HEK293T (cell line): ENCODE data around the gene ASB2.
A peak's percentile ranks its signal among the peaks of the same experiment; 100 is the strongest.

Experiments
- CTCF ChIA-PET: fragments of 350-600 bp; formaldehyde crosslinking; extraction: SDS; loops from one replicate; lab custom pipeline; 2021; ENCODE audit warnings: antibody characterized with exemption, inconsistent platforms; lab: Yijun Ruan, JAX
- POLR2A ChIA-PET: fragments of 350-600 bp; formaldehyde crosslinking; extraction: SDS; loops from one replicate; lab custom pipeline; 2020; ENCODE audit warnings: antibody characterized with exemption, inconsistent platforms; lab: Yijun Ruan, JAX
- DNase-seq: peaks from one replicate; pipeline ENCODE4 v3.0.0; 2012; ENCODE audit warnings: mixed read lengths; ENCODE audit errors: extremely low spot score
- ARNT ChIP-seq: fragments of 450-650 bp; IDR thresholded peaks from 2 replicates; pipeline ENCODE4 v1.6.1; 2017; ENCODE audit warnings: mild to moderate bottlenecking
- BHLHE40 ChIP-seq: fragments of 450-650 bp; IDR thresholded peaks from 2 replicates; pipeline ENCODE4 v1.6.1; 2016; ENCODE audit warnings: mild to moderate bottlenecking, moderate library complexity, borderline replicate concordance
- CTBP1 ChIP-seq: fragments of 450-650 bp; IDR thresholded peaks from 2 replicates; pipeline ENCODE4 v1.6.1; 2016; ENCODE audit warnings: borderline replicate concordance
- ELF4 ChIP-seq: fragments of 450-650 bp; IDR thresholded peaks from 2 replicates; pipeline ENCODE4 v1.6.1; 2017; ENCODE audit warnings: antibody characterized with exemption
- FOXA1 ChIP-seq: fragments of 450-650 bp; IDR thresholded peaks from 2 replicates; pipeline ENCODE4 v1.6.1; 2016; ENCODE audit warnings: mild to moderate bottlenecking
- FOXK2 ChIP-seq: fragments of 450-650 bp; IDR thresholded peaks from 2 replicates; pipeline ENCODE4 v1.6.1; 2016; ENCODE audit warnings: mild to moderate bottlenecking
- FOXM1 ChIP-seq: fragments of 450-650 bp; IDR thresholded peaks from 2 replicates; pipeline ENCODE4 v1.6.1; 2017; ENCODE audit warnings: mild to moderate bottlenecking, borderline replicate concordance
- HDGF ChIP-seq: fragments of 450-650 bp; IDR thresholded peaks from 2 replicates; pipeline ENCODE4 v1.6.1; 2017; ENCODE audit warnings: antibody characterized with exemption, borderline replicate concordance
- L3MBTL2 ChIP-seq: fragments of 450-650 bp; conservative IDR thresholded peaks from 2 replicates; pipeline ENCODE4 v1.6.1; 2016; ENCODE audit warnings: mild to moderate bottlenecking
- LEF1 ChIP-seq: fragments of 450-650 bp; IDR thresholded peaks from 2 replicates; pipeline ENCODE4 v1.6.1; 2017; ENCODE audit warnings: mild to moderate bottlenecking, borderline replicate concordance
- NFRKB ChIP-seq: fragments of 450-650 bp; IDR thresholded peaks from 2 replicates; pipeline ENCODE4 v1.6.1; 2016; ENCODE audit warnings: mild to moderate bottlenecking, moderate library complexity
- PKNOX1 ChIP-seq: fragments of 450-650 bp; IDR thresholded peaks from 2 replicates; pipeline ENCODE4 v1.6.1; 2016
- SP1 ChIP-seq: fragments of 450-650 bp; IDR thresholded peaks from 2 replicates; pipeline ENCODE4 v1.6.1; 2017
- SUZ12 ChIP-seq: fragments of 450-650 bp; IDR thresholded peaks from 2 replicates; pipeline ENCODE4 v1.6.1; 2016; ENCODE audit warnings: mild to moderate bottlenecking
- TARDBP ChIP-seq: fragments of 450-650 bp; IDR thresholded peaks from 2 replicates; pipeline ENCODE4 v1.6.1; 2016
- ZNF384 ChIP-seq: fragments of 450-650 bp; IDR thresholded peaks from 2 replicates; pipeline ENCODE4 v1.6.1; 2016

ASB2 gene

GRCh38 chr14:93940437-93940836, 35.9 kb downstream of the ASB2 start:
- POLR2A ChIA-PET = no interaction called here
- no peak for DNase-seq
- CTCF ChIA-PET = interaction anchor here (0.6 to 2.4 kb wide), 30 partner anchors 8 to 240 kb away, joined by 3 to 17 read pairs (median 6); no protein-coding TSS in a partner anchor
- TF ChIP-seq SP1 (no peak), FOXA1 (no peak)

GRCh38 chr14:93939304-93940229, 36.8 kb downstream of the ASB2 start:
- POLR2A ChIA-PET = no interaction called here
- peak; percentile 30; the same call in 1 of the 2 replicates for TF ChIP-seq L3MBTL2
- no peak for TF ChIP-seq SUZ12
- CTCF ChIA-PET = interaction anchor here (0.5 to 2.4 kb wide), 47 partner anchors 9 to 364 kb away, joined by 3 to 17 read pairs (median 4); partner anchors contain the start of gene ASB2
- peak; percentile 89 for DNase-seq

GRCh38 chr14:93938751-93939303, 37.5 kb downstream of the ASB2 start:
- POLR2A ChIA-PET = no interaction called here
- no peak for DNase-seq
- CTCF ChIA-PET = interaction anchor here (1.9 to 2.4 kb wide), 3 partner anchors 15 to 53 kb away, joined by 6 to 15 read pairs (median 11); no protein-coding TSS in a partner anchor
- no peak for TF ChIP-seq FOXA1
- no peak for TF ChIP-seq ZNF384
- no peak for TF ChIP-seq LEF1
- no peak for TF ChIP-seq NFRKB
- no peak for TF ChIP-seq ELF4
- TF ChIP-seq L3MBTL2 = no peak
- no peak for TF ChIP-seq HDGF
- TF ChIP-seq ARNT = no peak
- TF ChIP-seq TARDBP = no peak
- TF ChIP-seq BHLHE40 = no peak
- TF ChIP-seq FOXM1 = no peak
- TF ChIP-seq SP1 = no peak
- no peak for TF ChIP-seq PKNOX1

GRCh38 chr14:93937519-93937918, 38.9 kb downstream of the ASB2 start:
- TF ChIP-seq ELF4 (no peak), FOXK2 (no peak), CTBP1 (no peak), SP1 (no peak), TARDBP (no peak), FOXM1 (no peak), ZNF384 (no peak), LEF1 (no peak), ARNT (no peak), PKNOX1 (no peak), SUZ12 (no peak), BHLHE40 (no peak), FOXA1 (no peak), HDGF (no peak), L3MBTL2 (no peak), NFRKB (no peak)
- CTCF ChIA-PET = interaction anchor here (0.8 to 1.7 kb wide), 3 partner anchors 14 to 34 kb away, joined by 3 to 4 read pairs (median 4); no protein-coding TSS in a partner anchor
- POLR2A ChIA-PET = no interaction called here
- no peak for DNase-seq

- CTCF ChIA-PET = interaction anchor here (0.6 to 1.7 kb wide), 8 partner anchors 14 to 282 kb away, joined by 3 to 5 read pairs (median 4); no protein-coding TSS in a partner anchor
- POLR2A ChIA-PET = no interaction called here
- no peak for DNase-seq
- no peak for TF ChIP-seq LEF1
- no peak for TF ChIP-seq FOXK2
Observed at GRCh38 chr14:93936926-93937325, 39.4 kb downstream of the ASB2 start.

- DNase-seq = peak; percentile 56
- no peak for TF ChIP-seq SP1
- CTCF ChIA-PET = interaction anchor here (0.6 to 1.7 kb wide), 10 partner anchors 10 to 691 kb away, joined by 3 to 5 read pairs (median 4); no protein-coding TSS in a partner anchor
- POLR2A ChIA-PET = no interaction called here
Observed at GRCh38 chr14:93936245-93936644, 40.1 kb downstream of the ASB2 start.

- POLR2A ChIA-PET = no interaction called here
- CTCF ChIA-PET = interaction anchor here (1.2 to 1.7 kb wide), 3 partner anchors 38 to 201 kb away, joined by 3 to 5 read pairs (median 4); no protein-coding TSS in a partner anchor
- DNase-seq = no peak
- TF ChIP-seq FOXA1 = no peak
- no peak for TF ChIP-seq FOXM1
- TF ChIP-seq ELF4 = no peak
- no peak for TF ChIP-seq NFRKB
- TF ChIP-seq L3MBTL2 = no peak
- TF ChIP-seq LEF1 = no peak
- TF ChIP-seq PKNOX1 = no peak
- no peak for TF ChIP-seq SUZ12
- no peak for TF ChIP-seq CTBP1
- no peak for TF ChIP-seq ARNT
- no peak for TF ChIP-seq ZNF384
- no peak for TF ChIP-seq BHLHE40
- TF ChIP-seq SP1 = no peak
- no peak for TF ChIP-seq TARDBP
- TF ChIP-seq FOXK2 = no peak
Observed at GRCh38 chr14:93935213-93935612, 41.2 kb downstream of the ASB2 start.
